HepG2 (cell line): Measurements from ENCODE around the gene ANKRD65. TPM values are rescaled to one million over a fixed set of nuclear protein-coding genes. Genes with fewer than 3 reads are reported as not detected.

Experiments
- ARHGAP35 ChIP-seq: sonication (generic); formaldehyde crosslinking; IDR thresholded peaks from 2 replicates; pipeline ENCODE4 v1.9.0; 2022; ENCODE audit warnings: mild to moderate bottlenecking, inconsistent platforms, moderate library complexity, missing genetic modification reagents, borderline replicate concordance
- BORCS8-MEF2B ChIP-seq: sonication (generic); formaldehyde crosslinking; IDR thresholded peaks from 2 replicates; pipeline ENCODE4 v1.8.0; 2022; ENCODE audit warnings: mild to moderate bottlenecking, missing genetic modification reagents
- BRD4 ChIP-seq: sonication (generic); formaldehyde crosslinking; IDR thresholded peaks from 2 replicates; pipeline ENCODE4 v1.4.0; 2020; ENCODE audit warnings: missing genetic modification reagents
- GATA4 ChIP-seq: sonication (generic); IDR thresholded peaks from 2 replicates; pipeline ENCODE4 v1.6.1; 2016; ENCODE audit warnings: antibody characterized with exemption, low read depth, borderline replicate concordance
- MIER3 ChIP-seq: IDR thresholded peaks from 2 replicates; pipeline ENCODE4 v1.6.1; 2016; ENCODE audit warnings: missing compliant biosample characterization, borderline replicate concordance
- NAIF1 ChIP-seq: sonication (generic); formaldehyde crosslinking; IDR thresholded peaks from 2 replicates; pipeline ENCODE4 v1.5.0; 2020; ENCODE audit warnings: mild to moderate bottlenecking, missing genetic modification reagents, borderline replicate concordance
- RXRA ChIP-seq: sonication (generic); formaldehyde crosslinking; IDR thresholded peaks from 2 replicates; pipeline ENCODE4 v1.5.1; 2020; ENCODE audit warnings: missing genetic modification reagents
- SAFB2 ChIP-seq: sonication (generic); formaldehyde crosslinking; IDR thresholded peaks from 2 replicates; pipeline ENCODE4 v1.5.1; 2020; ENCODE audit warnings: missing genetic modification reagents, low read depth, mild to moderate bottlenecking, borderline replicate concordance
- SOX13 ChIP-seq, 3 experiments: fragments of 450-650 bp in 1 of 3; sonication (generic) in 1 of 3; formaldehyde crosslinking in 1 of 3; IDR thresholded peaks in 2 of 3; conservative IDR thresholded peaks in 1 of 3; 2 replicates each; pipeline versions ENCODE4 v1.5.0 to v1.6.1; 2016 to 2020; ENCODE audit warnings: antibody characterized with exemption in 1 of 3, mild to moderate bottlenecking in 1 of 3, missing compliant biosample characterization in 1 of 3, missing genetic modification reagents in 1 of 3, moderate library complexity in 1 of 3
- SP4 ChIP-seq: sonication (generic); formaldehyde crosslinking; IDR thresholded peaks from 2 replicates; pipeline ENCODE4 v1.8.1; 2023; ENCODE audit warnings: mild to moderate bottlenecking, missing genetic modification reagents
- TERF1 ChIP-seq: sonication (generic); formaldehyde crosslinking; IDR thresholded peaks from 2 replicates; pipeline ENCODE4 v1.8.0; 2022; ENCODE audit warnings: mild to moderate bottlenecking, missing genetic modification reagents, moderate library complexity
- TOPORS ChIP-seq: sonication (generic); formaldehyde crosslinking; IDR thresholded peaks from 2 replicates; pipeline ENCODE4 v1.8.0; 2023; ENCODE audit warnings: mild to moderate bottlenecking, missing genetic modification reagents
- ZBTB26 ChIP-seq: IDR thresholded peaks from 2 replicates; pipeline ENCODE4 v1.6.1; 2016; ENCODE audit warnings: missing compliant biosample characterization, missing genetic modification reagents, borderline replicate concordance
- ZBTB43 ChIP-seq: sonication (generic); formaldehyde crosslinking; conservative IDR thresholded peaks from 2 replicates; pipeline ENCODE4 v1.4.0; 2020; ENCODE audit warnings: missing genetic modification reagents
- ZC3H4 ChIP-seq: sonication (generic); formaldehyde crosslinking; IDR thresholded peaks from 2 replicates; pipeline ENCODE4 v1.4.0; 2020; ENCODE audit warnings: missing genetic modification reagents, borderline replicate concordance
- ZNF121 ChIP-seq: sonication (generic); formaldehyde crosslinking; IDR thresholded peaks from 2 replicates; pipeline ENCODE4 v1.5.0; 2020; ENCODE audit warnings: mild to moderate bottlenecking, missing genetic modification reagents
- ZNF281 ChIP-seq: sonication (generic); formaldehyde crosslinking; IDR thresholded peaks from 2 replicates; pipeline ENCODE4 v1.4.0; 2020; ENCODE audit warnings: missing genetic modification reagents, borderline replicate concordance
- ZNF33A ChIP-seq: sonication (generic); formaldehyde crosslinking; IDR thresholded peaks from 2 replicates; pipeline ENCODE4 v1.5.1; 2020; ENCODE audit warnings: missing genetic modification reagents, mild to moderate bottlenecking, moderate library complexity, borderline replicate concordance
- ZNF350 ChIP-seq: sonication (generic); formaldehyde crosslinking; IDR thresholded peaks from 2 replicates; pipeline ENCODE4 v1.4.0; 2020; ENCODE audit warnings: mild to moderate bottlenecking, low read depth, missing genetic modification reagents, borderline replicate concordance
- ZNF879 ChIP-seq: sonication (generic); formaldehyde crosslinking; IDR thresholded peaks from 2 replicates; pipeline ENCODE4 v1.8.1; 2023; ENCODE audit warnings: missing genetic modification reagents
- ZSCAN12 ChIP-seq: sonication (generic); formaldehyde crosslinking; IDR thresholded peaks from 2 replicates; pipeline ENCODE4 v1.9.0; 2021; ENCODE audit warnings: mild to moderate bottlenecking, missing genetic modification reagents
- polyA plus RNA-seq, 8 experiments: library from polyadenylated mRNA; depleted of rRNA in 3 of 8; stranded (reverse) in 7 of 8; unstranded in 1 of 8; fragments of >200 nt; fragmentation: Illumina TruSeq in 4 of 8; extraction: Trizol in 4 of 8; gene quantifications; 2 replicates each; pipeline versions ENCODE4 v1.2.1 to v1.2.3, GENCODE V29; 2011 to 2016; ENCODE audit warnings: low read depth in 4 of 8, missing spikeins in 1 of 8, mixed read lengths in 1 of 8; ENCODE audit not compliant: insufficient read depth in 1 of 8
- total RNA-seq, 5 experiments: library from RNA; depleted of rRNA; stranded (reverse); fragments of >200 nt; fragmentation: Illumina TruSeq; extraction: Trizol; gene quantifications; 2 replicates each; pipeline ENCODE4 v1.2.3, GENCODE V29; 2016; ENCODE audit warnings: low read depth in 1 of 5

The ANKRD65 gene
- total and polyA plus RNA-seq, 2 of the 13 experiments (the other 11 are each of a cell fraction or from before 2014, with no cell fraction given) = 12.1 to 30.1 TPM

GRCh38 chr1:1400576-1401456 is 20.3 kb downstream of the ANKRD65 start (continued):
- TF ChIP-seq MIER3 (CRISPR knock-in tag) (peak; percentile 99), NAIF1 (CRISPR knock-in tag) (no peak), ZNF281 (CRISPR knock-in tag) (peak; percentile 79; the same call in 1 of the 2 replicates), ZNF350 (peak; percentile 94), ZNF121 (CRISPR knock-in tag) (peak; percentile 94), ZNF879 (CRISPR knock-in tag) (no peak), TERF1 (CRISPR knock-in tag) (no peak), TOPORS (peak; percentile 66; the same call in 1 of the 2 replicates), SOX13 (IDR thresholded peaks at IDR 0.05) (0 out of 2 replicates have a peak, but pooled peaks have one; percentile 22), SOX13 (CRISPR knock-in tag; conservative IDR thresholded peaks at IDR 0.05 in 1 of 2, IDR thresholded peaks at IDR 0.05 in 1 of 2) (peak in 1 of 2 experiments; percentile 93; a peak in 2 of 4 replicates), SP4 (CRISPR knock-in tag) (peak; percentile 78), ZNF33A (CRISPR knock-in tag) (no peak), ARHGAP35 (CRISPR knock-in tag) (no peak), ZBTB26 (CRISPR knock-in tag) (peak; percentile 84; the same call in 1 of the 2 replicates), BRD4 (CRISPR knock-in tag) (peak; percentile 86; the same call in 1 of the 2 replicates), ZC3H4 (0 out of 2 replicates have a peak, but pooled peaks have one; percentile 66), RXRA (CRISPR knock-in tag) (peak; percentile 100), ZSCAN12 (CRISPR knock-in tag) (no peak), SAFB2 (CRISPR knock-in tag) (peak; percentile 75; the same call in 1 of the 2 replicates), ZBTB43 (peak; percentile 88), BORCS8-MEF2B (CRISPR knock-in tag) (peak; percentile 87), GATA4 (peak; percentile 60; the same call in 1 of the 2 replicates)
